ENCODE data around the gene AEN. TPM values are rescaled to one million over a fixed set of nuclear protein-coding genes. Genes with fewer than 3 reads are reported as not detected.

The AEN gene, protein sequence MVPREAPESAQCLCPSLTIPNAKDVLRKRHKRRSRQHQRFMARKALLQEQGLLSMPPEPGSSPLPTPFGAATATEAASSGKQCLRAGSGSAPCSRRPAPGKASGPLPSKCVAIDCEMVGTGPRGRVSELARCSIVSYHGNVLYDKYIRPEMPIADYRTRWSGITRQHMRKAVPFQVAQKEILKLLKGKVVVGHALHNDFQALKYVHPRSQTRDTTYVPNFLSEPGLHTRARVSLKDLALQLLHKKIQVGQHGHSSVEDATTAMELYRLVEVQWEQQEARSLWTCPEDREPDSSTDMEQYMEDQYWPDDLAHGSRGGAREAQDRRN
- total RNA-seq = 41.1 and 49.4 TPM in 2 replicates

DNA sequence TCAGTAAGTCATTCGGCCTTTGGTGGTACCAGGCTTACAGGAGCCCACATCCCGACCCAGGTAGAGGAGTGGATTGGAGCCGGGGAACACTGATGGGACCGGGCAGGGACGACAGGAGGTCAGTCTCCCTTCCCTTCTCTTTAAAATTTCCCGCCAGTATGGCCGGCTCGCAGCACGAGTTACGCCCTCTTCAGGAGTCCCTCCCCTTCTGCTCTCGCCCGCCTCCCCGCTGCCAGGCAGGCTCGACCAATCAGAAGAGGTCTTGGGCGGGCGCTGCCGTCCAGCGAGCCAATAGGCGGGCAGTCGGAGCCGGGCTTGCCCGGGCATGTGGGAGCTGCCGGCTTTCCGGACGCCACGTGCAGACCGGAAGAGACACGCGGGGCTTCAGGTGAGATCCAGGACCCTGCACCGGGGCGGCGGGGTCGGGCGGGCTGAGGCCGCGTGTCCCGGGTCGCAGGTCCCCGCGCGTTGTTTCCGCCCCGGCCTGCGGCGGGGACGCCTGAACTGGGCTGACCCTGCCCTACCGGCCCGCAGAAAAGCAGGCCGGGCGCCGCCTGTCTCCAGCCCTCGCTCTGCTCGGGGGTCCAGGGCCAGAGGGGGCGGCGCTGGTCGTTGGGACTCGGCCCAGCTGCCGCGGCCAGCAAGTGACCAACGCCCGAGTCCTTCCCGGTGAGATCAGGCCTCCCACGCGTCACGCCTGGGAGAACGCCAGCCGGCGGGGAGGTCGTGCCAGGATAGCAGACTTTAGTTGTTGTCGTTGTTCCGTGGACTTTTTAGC, at the start of gene AEN:
TSS of gene AEN (plus strand) at position 346 of the 778 bp plus-strand sequence. CDS start 4,870 bp downstream, outside the sequence.

DNA sequence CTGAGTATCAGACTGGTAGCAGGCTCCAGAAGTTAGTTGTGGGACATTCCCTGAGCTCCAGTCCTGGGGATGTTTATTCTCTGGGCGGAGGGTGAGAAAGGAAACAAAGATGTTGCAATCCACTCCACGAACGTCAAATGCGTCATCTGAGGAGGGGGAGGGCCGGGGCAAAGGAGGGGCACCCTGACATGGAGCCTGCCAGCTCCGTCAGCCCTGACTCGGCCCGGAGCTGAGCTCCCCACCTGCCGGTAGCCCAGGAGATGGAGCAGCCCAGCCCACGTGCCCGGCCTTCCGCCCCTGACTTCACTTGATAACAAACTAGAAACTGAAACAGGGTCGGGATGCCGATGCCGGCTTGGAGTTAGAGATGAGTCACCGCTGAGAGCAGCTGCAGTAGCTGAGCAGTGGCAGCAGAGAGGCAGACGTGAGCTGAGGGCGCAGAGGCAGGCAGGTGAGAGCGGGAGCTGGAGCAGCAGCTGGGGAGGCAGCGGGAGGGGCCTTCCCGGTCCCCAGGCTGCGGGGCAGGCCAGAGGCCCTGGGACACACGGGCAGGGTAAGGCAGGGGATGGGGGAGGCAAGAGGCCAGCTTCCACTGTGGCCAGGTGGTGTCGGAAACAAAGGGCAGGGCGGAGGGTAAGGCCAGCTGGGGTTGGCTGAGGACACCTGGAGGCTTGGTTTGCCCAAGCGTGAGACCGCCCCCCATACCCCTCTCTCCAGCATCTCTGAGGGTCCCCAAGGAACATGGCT, 17.7 kb downstream of the AEN start, which contains the start of gene ISG20:
TSS of gene ISG20 (plus strand) at position 391 of the 747 bp plus-strand sequence. CDS start at position 742, 351 bp downstream.

Other genes with a start within 250 kb of the AEN start
- 10.7 and 11.9 TPM in 2 replicates for gene MRPL46, start 154.0 kb upstream of the AEN start, total RNA-seq
- gene MRPS11, start 153.6 kb upstream of the AEN start, total RNA-seq = 38.1 and 40.1 TPM in 2 replicates
- 3.6 and 3.9 TPM in 2 replicates for gene DET1, start 74.7 kb upstream of the AEN start, total RNA-seq
- gene ISG20, start 17.7 kb downstream of the AEN start, total RNA-seq = 3.1 and 4.9 TPM in 2 replicates
- under 0.01 and 0.09 TPM in 2 replicates for gene ACAN, start 182.1 kb downstream of the AEN start, total RNA-seq

Measured in bronchial smooth muscle cell (primary cell).